ENCODE data around the gene CSGALNACT2. TPM values are rescaled to one million over a fixed set of nuclear protein-coding genes. Genes with fewer than 3 reads are reported as not detected.
"Not testable (repeated sequence)": the region's sequence is repeated elsewhere in the genome, so short reads cannot be mapped to it uniquely, and the experiment has no call there.

Gene CSGALNACT2
- 10 to 100 TPM; 19.3 to 19.5 TPM for total RNA-seq

- Mint-ChIP-seq H3K27ac (peak within 1 kb of the TSS; percentile 98), H3K36me3 (ENCODE audit: low read depth) (peaks cover 13% of the 10 kb centered on the region), H3K9me3 (ENCODE audit: low read depth) (no peaks in the 10 kb centered on the region), H3K4me1 (peaks cover 48% of the 10 kb centered on the region), H3K4me3 (peak within 1 kb of the TSS; percentile 95), H3K27me3 (no peaks in the 10 kb centered on the region)
- ChIA-PET POLR2A (interaction anchor here (0.7 to 1.8 kb wide), 9 partner anchors 9 to 272 kb away, joined by 3 to 16 read pairs (median 6); partner anchors contain the start of gene HNRNPF), CTCF (interaction anchor here (1.2 to 2.1 kb wide), 7 partner anchors 9 to 128 kb away, joined by 3 to 10 read pairs (median 4); no protein-coding TSS in a partner anchor)
- intact Hi-C loops (cut with DNase I, micrococcal nuclease) = loop anchor here (1.0 to 10.0 kb wide), 12 partner anchors 9 to 503 kb away; partner anchors contain the start of genes ZNF33B (in 2 of the 2), HNRNPF (in 1 of the 2) and ZNF487 (in 1 of the 2)
- DNase-seq = peak; percentile 94
- peak; percentile 69 for ATAC-seq
Observed at GRCh38 chr10:43138021-43138756, at the start of gene CSGALNACT2. TSS of gene CSGALNACT2 (plus strand) at chr10:43138445. CDS start at chr10:43155150, 16,705 bp downstream.

GRCh38 chr10:43089519-43089918 lies 48.7 kb upstream of the CSGALNACT2 start:
- Mint-ChIP-seq H3K9me3 (ENCODE audit: low read depth) (no peaks in the 10 kb centered on the region), H3K4me3 (no peak overlapping the region), H3K4me1 (no peaks in the 10 kb centered on the region), H3K36me3 (ENCODE audit: low read depth) (no peaks in the 10 kb centered on the region), H3K27ac (no peak overlapping the region), H3K27me3 (peaks cover 2% of the 10 kb centered on the region)
- ATAC-seq (no peak), DNase-seq (no peak)
- ChIA-PET POLR2A (no interaction called here), CTCF (no interaction called here)
- intact Hi-C loops (cut with DNase I, micrococcal nuclease) = no loop called here

- ChIA-PET POLR2A (no interaction called here), CTCF (no interaction called here)
- no peak for DNase-seq
- H3K27me3 Mint-ChIP-seq = peaks cover 2% of the 10 kb centered on the region
- intact Hi-C loops (cut with DNase I, micrococcal nuclease) = no loop called here
- H3K4me3 Mint-ChIP-seq = no peak overlapping the region
- no peaks in the 10 kb centered on the region for H3K9me3 Mint-ChIP-seq (ENCODE audit: low read depth)
- ATAC-seq = no peak
- H3K4me1 Mint-ChIP-seq = no peaks in the 10 kb centered on the region
- no peaks in the 10 kb centered on the region for H3K36me3 Mint-ChIP-seq (ENCODE audit: low read depth)
- H3K27ac Mint-ChIP-seq = no peak overlapping the region
Observed at GRCh38 chr10:43090188-43090587, 48.1 kb upstream of the CSGALNACT2 start.

- ATAC-seq = no peak
- POLR2A ChIA-PET = no interaction called here
- Mint-ChIP-seq H3K4me3 (no peak overlapping the region), H3K27me3 (peaks cover 2% of the 10 kb centered on the region), H3K27ac (no peak overlapping the region), H3K9me3 (ENCODE audit: low read depth) (no peaks in the 10 kb centered on the region), H3K36me3 (ENCODE audit: low read depth) (no peaks in the 10 kb centered on the region), H3K4me1 (no peaks in the 10 kb centered on the region)
- intact Hi-C loops (cut with DNase I, micrococcal nuclease) = no loop called here
- DNase-seq = no peak
- CTCF ChIA-PET = no interaction called here
Observed at GRCh38 chr10:43090664-43091063, 47.6 kb upstream of the CSGALNACT2 start.

- ChIA-PET POLR2A (no interaction called here), CTCF (no interaction called here)
- no peaks in the 10 kb centered on the region for H3K36me3 Mint-ChIP-seq (ENCODE audit: low read depth)
- ATAC-seq (no peak), DNase-seq (no peak)
- peaks cover 2% of the 10 kb centered on the region for H3K27me3 Mint-ChIP-seq
- intact Hi-C loops (cut with DNase I, micrococcal nuclease) = no loop called here
- no peak overlapping the region for H3K27ac Mint-ChIP-seq
- no peaks in the 10 kb centered on the region for H3K4me1 Mint-ChIP-seq
- H3K9me3 Mint-ChIP-seq (ENCODE audit: low read depth) = no peaks in the 10 kb centered on the region
- no peak overlapping the region for H3K4me3 Mint-ChIP-seq
Observed at GRCh38 chr10:43091846-43092245, 46.4 kb upstream of the CSGALNACT2 start.

- H3K9me3 Mint-ChIP-seq (ENCODE audit: low read depth) = no peaks in the 10 kb centered on the region
- H3K4me1 Mint-ChIP-seq = no peaks in the 10 kb centered on the region
- no peak for ATAC-seq
- intact Hi-C loops (cut with DNase I, micrococcal nuclease) = no loop called here
- POLR2A ChIA-PET = no interaction called here
- no peaks in the 10 kb centered on the region for H3K36me3 Mint-ChIP-seq (ENCODE audit: low read depth)
- no peak overlapping the region for H3K4me3 Mint-ChIP-seq
- no peak overlapping the region for H3K27ac Mint-ChIP-seq
- no peak for DNase-seq
- CTCF ChIA-PET = no interaction called here
- peaks cover 2% of the 10 kb centered on the region for H3K27me3 Mint-ChIP-seq
Observed at GRCh38 chr10:43093423-43094076, 44.7 kb upstream of the CSGALNACT2 start.

GRCh38 chr10:43094085-43094484 lies 44.2 kb upstream of the CSGALNACT2 start:
- POLR2A ChIA-PET = no interaction called here
- H3K36me3 Mint-ChIP-seq (ENCODE audit: low read depth) = no peaks in the 10 kb centered on the region
- CTCF ChIA-PET = interaction anchor here (0.6 to 0.7 kb wide), 2 partner anchors 35 to 487 kb away, joined by 3 read pairs; no protein-coding TSS in a partner anchor
- ATAC-seq (no peak), DNase-seq (no peak)
- H3K27me3 Mint-ChIP-seq = peaks cover 2% of the 10 kb centered on the region
- H3K9me3 Mint-ChIP-seq (ENCODE audit: low read depth) = no peaks in the 10 kb centered on the region
- H3K4me3 Mint-ChIP-seq = no peak overlapping the region
- H3K4me1 Mint-ChIP-seq = no peaks in the 10 kb centered on the region
- H3K27ac Mint-ChIP-seq = no peak overlapping the region
- intact Hi-C loops (cut with DNase I, micrococcal nuclease) = no loop called here

GRCh38 chr10:43099339-43099738 lies 38.9 kb upstream of the CSGALNACT2 start:
- intact Hi-C loops (cut with DNase I, micrococcal nuclease); DNase-seq; ATAC-seq; H3K4me3 Mint-ChIP-seq; POLR2A ChIA-PET; H3K4me1 Mint-ChIP-seq; H3K36me3 Mint-ChIP-seq (ENCODE audit: low read depth); CTCF ChIA-PET; H3K27ac Mint-ChIP-seq; H3K9me3 Mint-ChIP-seq (ENCODE audit: low read depth): not testable (repeated sequence)
- peaks cover 17% of the 10 kb centered on the region for H3K27me3 Mint-ChIP-seq

GRCh38 chr10:43099928-43100327 lies 38.3 kb upstream of the CSGALNACT2 start:
- CTCF ChIA-PET = no interaction called here
- peaks cover 18% of the 10 kb centered on the region for H3K27me3 Mint-ChIP-seq

GRCh38 chr10:43100366-43100765 lies 37.9 kb upstream of the CSGALNACT2 start:
- DNase-seq (no peak), ATAC-seq (no peak)
- H3K4me1 Mint-ChIP-seq = peaks cover 4% of the 10 kb centered on the region
- peaks cover 21% of the 10 kb centered on the region for H3K27me3 Mint-ChIP-seq
- no peak overlapping the region for H3K4me3 Mint-ChIP-seq
- H3K9me3 Mint-ChIP-seq (ENCODE audit: low read depth) = no peaks in the 10 kb centered on the region
- intact Hi-C loops (cut with DNase I, micrococcal nuclease) = loop anchor here in 1 of 2 experiments (10.0 kb wide), 2 partner anchors 166 to 466 kb away; partner anchors contain the start of gene ZNF33B
- ChIA-PET CTCF (interaction anchor here (0.5 kb wide), 1 partner anchor 19 kb away, joined by 5 read pairs; no protein-coding TSS in a partner anchor), POLR2A (no interaction called here)
- no peak overlapping the region for H3K27ac Mint-ChIP-seq
- no peaks in the 10 kb centered on the region for H3K36me3 Mint-ChIP-seq (ENCODE audit: low read depth)

More at GRCh38 chr10:43099928-43100327, 38.3 kb upstream of the CSGALNACT2 start:
- intact Hi-C loops (cut with DNase I, micrococcal nuclease) = loop anchor here in 1 of 2 experiments (10.0 kb wide), 2 partner anchors 165 to 465 kb away; partner anchors contain the start of gene ZNF33B
- peaks cover under 1% of the 10 kb centered on the region for H3K4me1 Mint-ChIP-seq
- ATAC-seq (no peak), DNase-seq (no peak)
- H3K9me3 Mint-ChIP-seq (ENCODE audit: low read depth) = no peaks in the 10 kb centered on the region
- no peaks in the 10 kb centered on the region for H3K36me3 Mint-ChIP-seq (ENCODE audit: low read depth)
- no peak overlapping the region for H3K27ac Mint-ChIP-seq
- H3K4me3 Mint-ChIP-seq = no peak overlapping the region
- POLR2A ChIA-PET = no interaction called here

- peaks cover 21% of the 10 kb centered on the region for H3K27me3 Mint-ChIP-seq
- DNase-seq (no peak), ATAC-seq (no peak)
- intact Hi-C loops (cut with DNase I, micrococcal nuclease) = loop anchor here in 1 of 2 experiments (10.0 kb wide), 2 partner anchors 167 to 467 kb away; partner anchors contain the start of gene ZNF33B
- CTCF ChIA-PET = no interaction called here
- no peaks in the 10 kb centered on the region for H3K36me3 Mint-ChIP-seq (ENCODE audit: low read depth)
- POLR2A ChIA-PET = no interaction called here
- no peak overlapping the region for H3K4me3 Mint-ChIP-seq
- H3K4me1 Mint-ChIP-seq = peaks cover 4% of the 10 kb centered on the region
- H3K27ac Mint-ChIP-seq = no peak overlapping the region
- no peaks in the 10 kb centered on the region for H3K9me3 Mint-ChIP-seq (ENCODE audit: low read depth)
Observed at GRCh38 chr10:43102063-43102828, 36.0 kb upstream of the CSGALNACT2 start.
